CD4-positive, alpha-beta memory T cell (primary cell): ENCODE results near the gene POLR2E. TPM values are rescaled to one million over a fixed set of nuclear protein-coding genes. Genes with fewer than 3 reads are reported as not detected.
A peak's percentile ranks its signal among the peaks of the same experiment; 100 is the strongest.

ENCODE experiments used
- CTCF ChIA-PET: fragments of 350-600 bp; sonication (Branson Sonifier 250); formaldehyde crosslinking; loops from one replicate; lab custom pipeline; 2021; ENCODE audit warnings: inconsistent platforms; ENCODE audit not compliant: partially characterized antibody; lab: Charles Lee
- POLR2A ChIA-PET: fragments of 350-600 bp; sonication (Branson Sonifier 250); formaldehyde crosslinking; loops from one replicate; lab custom pipeline; 2021; ENCODE audit not compliant: partially characterized antibody; lab: Charles Lee
- DNase-seq, 5 donors: peaks; one replicate each; pipeline versions ENCODE4 v3.0.0 to v3.0.0-alpha.2; 2020 to 2022; ENCODE audit warnings: mixed read lengths in 1 of 5
- H3K27ac ChIP-seq: one replicate; pipeline ENCODE4 v1.7.0; 2013; ENCODE audit warnings: low read depth, low read length
- H3K27me3 ChIP-seq: 2 replicates; pipeline ENCODE4 v1.7.0; 2013; ENCODE audit warnings: mild to moderate bottlenecking, low read length, moderate library complexity; ENCODE audit not compliant: insufficient read depth
- H3K36me3 ChIP-seq: 2 replicates; pipeline ENCODE4 v1.7.0; 2013; ENCODE audit warnings: mild to moderate bottlenecking, low read length, moderate library complexity; ENCODE audit not compliant: insufficient read depth
- H3K4me1 ChIP-seq: 2 replicates; pipeline ENCODE4 v1.7.0; 2013; ENCODE audit warnings: mild to moderate bottlenecking, low read length, moderate library complexity; ENCODE audit not compliant: insufficient read depth
- H3K4me3 ChIP-seq, 2 donors: one replicate each; pipeline ENCODE4 v1.7.0; 2013; ENCODE audit warnings: low read length in 2 of 2, mild to moderate bottlenecking in 1 of 2
- H3K9me3 ChIP-seq, 2 donors: one replicate each; pipeline ENCODE4 v1.7.0; 2013; ENCODE audit warnings: low read length in 2 of 2, control low read depth in 1 of 2; ENCODE audit not compliant: control insufficient read depth in 1 of 2
- H3K27ac Mint-ChIP-seq, 7 donors: one replicate each; pipeline ENCODE4 v1.8.0; 2020 to 2021; ENCODE audit warnings: mixed read lengths in 7 of 7, mild to moderate bottlenecking in 6 of 7, inconsistent platforms in 3 of 7, moderate library complexity in 3 of 7
- H3K27me3 Mint-ChIP-seq, 2 donors: one replicate each; pipeline ENCODE4 v1.8.0; 2020 to 2021; ENCODE audit warnings: mixed read lengths in 2 of 2
- H3K36me3 Mint-ChIP-seq, 2 donors: one replicate each; pipeline ENCODE4 v1.8.0; 2020 to 2021; ENCODE audit warnings: mixed read lengths in 2 of 2, inconsistent platforms in 1 of 2, mild to moderate bottlenecking in 1 of 2
- H3K4me1 Mint-ChIP-seq, 4 donors: one replicate each; pipeline ENCODE4 v1.8.0; 2020 to 2021; ENCODE audit warnings: mixed read lengths in 4 of 4, mild to moderate bottlenecking in 1 of 4
- H3K4me3 Mint-ChIP-seq, 8 donors: one replicate each; pipeline ENCODE4 v1.8.0; 2020 to 2021; ENCODE audit warnings: mixed read lengths in 8 of 8, mild to moderate bottlenecking in 7 of 8, moderate library complexity in 6 of 8, inconsistent platforms in 3 of 8
- H3K9me3 Mint-ChIP-seq, 8 donors: one replicate each; pipeline ENCODE4 v1.8.0; 2020 to 2021; ENCODE audit warnings: mixed read lengths in 8 of 8, mild to moderate bottlenecking in 5 of 8, inconsistent platforms in 3 of 8, moderate library complexity in 1 of 8
- intact Hi-C: fragments of 100-400 bp; cut with micrococcal nuclease; formaldehyde crosslinking; loops from one replicate; pipeline ENCODE4 v1.15.1; 2023
- polyA plus RNA-seq, 2 donors: library from polyadenylated mRNA; unstranded; fragments of 300-500 nt; fragmentation: Illumina TruSeq; gene quantifications; one replicate each; pipeline ENCODE4 v1.2.3, GENCODE V29; 2021
- total RNA-seq, 2 experiments: library from RNA; stranded (reverse); gene quantifications; one replicate each; pipeline ENCODE4 v1.2.3, GENCODE V29; 2021

POLR2E gene
- total and polyA plus RNA-seq, 4 experiments from 2014 or later: 76.0 to 197 (median 124) TPM

- CTCF ChIA-PET: no interaction called here
- peaks cover 0 to 6% (median 0%) of the 10 kb centered on the region in 8 donors for H3K9me3 Mint-ChIP-seq
- H3K4me1 ChIP-seq: peaks cover 15% of the 10 kb centered on the region
- POLR2A ChIA-PET: interaction anchor here (1.0 to 47.8 kb wide), 3 partner anchors 13 to 45 kb away, joined by 3 to 3893 read pairs (median 5); partner anchors contain the start of genes ABCA7, ARHGAP45 and POLR2E
- H3K27ac Mint-ChIP-seq: peak overlapping the region in 1 of 7 donors; percentile 78
- no peak overlapping the region for H3K4me3 Mint-ChIP-seq
- H3K27ac ChIP-seq: no peak overlapping the region
- intact Hi-C loops: no loop called here
- no peak overlapping the region for H3K4me3 ChIP-seq
- peaks cover 4 to 18% (median 11%) of the 10 kb centered on the region in 4 donors for H3K4me1 Mint-ChIP-seq
- no peaks in the 10 kb centered on the region for H3K27me3 ChIP-seq
- no peaks in the 10 kb centered on the region for H3K27me3 Mint-ChIP-seq
- no peak for DNase-seq
- peaks cover 0 to 17% of the 10 kb centered on the region in 2 donors for H3K36me3 Mint-ChIP-seq
- H3K9me3 ChIP-seq: no peaks in the 10 kb centered on the region
- peaks cover 16% of the 10 kb centered on the region for H3K36me3 ChIP-seq
These were observed 12.6 kb upstream of the POLR2E start for GRCh38 chr19:1107661-1108261.

GRCh38 chr19:1106841-1107660 lies 11.9 kb upstream of the POLR2E start:
- intact Hi-C loops: no loop called here
- H3K36me3 Mint-ChIP-seq: peaks cover 0 to 16% of the 10 kb centered on the region in 2 donors
- peak overlapping the region in 4 of 7 donors; percentile 37 to 88 (median 76) for H3K27ac Mint-ChIP-seq

GRCh38 chr19:1105873-1106840 lies 11.0 kb upstream of the POLR2E start:
- Histone ChIP-seq H3K36me3 (peaks cover 14% of the 10 kb centered on the region), H3K4me3 (no peak overlapping the region), H3K27me3 (no peaks in the 10 kb centered on the region), H3K9me3 (no peaks in the 10 kb centered on the region), H3K27ac (no peak overlapping the region), H3K4me1 (peaks cover 31% of the 10 kb centered on the region)
- intact Hi-C loops: no loop called here
- CTCF ChIA-PET: interaction anchor here (1.7 kb wide), 1 partner anchor 41 kb away, joined by 4 read pairs; no protein-coding TSS in a partner anchor
- DNase-seq: peak in 1 of 5 donors; percentile 41
- POLR2A ChIA-PET: interaction anchor here (0.9 to 47.8 kb wide), 7 partner anchors 9 to 88 kb away, joined by 3 to 3893 read pairs (median 6); partner anchors contain the start of genes ABCA7, ARHGAP45 and CNN2
- Mint-ChIP-seq H3K4me3 (peak overlapping the region; percentile 35 to 78 (median 67)), H3K4me1 (peaks cover 12 to 34% (median 24%) of the 10 kb centered on the region in 4 donors), H3K9me3 (peaks cover 0 to 6% (median 0%) of the 10 kb centered on the region in 8 donors), H3K36me3 (peaks cover 0 to 16% of the 10 kb centered on the region in 2 donors), H3K27me3 (no peaks in the 10 kb centered on the region), H3K27ac (peak overlapping the region; percentile 42 to 91 (median 48))

More at GRCh38 chr19:1106841-1107660, 11.9 kb upstream of the POLR2E start:
- peak in 2 of 5 donors; percentile 12 to 44 for DNase-seq
- peak overlapping the region in 4 of 8 donors; percentile 10 to 75 (median 40) for H3K4me3 Mint-ChIP-seq
- ChIA-PET CTCF (interaction anchor here (1.7 kb wide), 1 partner anchor 42 kb away, joined by 4 read pairs; no protein-coding TSS in a partner anchor), POLR2A (interaction anchor here (1.1 to 47.8 kb wide), 4 partner anchors 24 to 87 kb away, joined by 4 to 3893 read pairs (median 8); partner anchors contain the start of genes ABCA7 and ARHGAP45)
- H3K4me3 ChIP-seq: no peak overlapping the region
- H3K27me3 ChIP-seq: no peaks in the 10 kb centered on the region
- no peak overlapping the region for H3K27ac ChIP-seq
- H3K9me3 ChIP-seq: no peaks in the 10 kb centered on the region
- H3K4me1 ChIP-seq: peaks cover 22% of the 10 kb centered on the region
- H3K27me3 Mint-ChIP-seq: no peaks in the 10 kb centered on the region
- peaks cover 8 to 25% (median 16%) of the 10 kb centered on the region in 4 donors for H3K4me1 Mint-ChIP-seq
- peaks cover 0 to 6% (median 0%) of the 10 kb centered on the region in 8 donors for H3K9me3 Mint-ChIP-seq
- peaks cover 16% of the 10 kb centered on the region for H3K36me3 ChIP-seq

- Histone ChIP-seq H3K27ac (peak overlapping the region; percentile 96), H3K36me3 (peaks cover 7% of the 10 kb centered on the region), H3K4me1 (peaks cover 32% of the 10 kb centered on the region), H3K9me3 (no peaks in the 10 kb centered on the region), H3K27me3 (no peaks in the 10 kb centered on the region), H3K4me3 (peak overlapping the region; percentile 36 to 76)
- POLR2A ChIA-PET: interaction anchor here (0.6 to 47.8 kb wide), 12 partner anchors 8 to 164 kb away, joined by 3 to 3893 read pairs (median 6); partner anchors contain the start of genes ABCA7, ARHGAP45, CIRBP and CNN2
- peaks cover 0 to 6% (median 0%) of the 10 kb centered on the region in 8 donors for H3K9me3 Mint-ChIP-seq
- peaks cover 12 to 38% (median 25%) of the 10 kb centered on the region in 4 donors for H3K4me1 Mint-ChIP-seq
- no peaks in the 10 kb centered on the region for H3K27me3 Mint-ChIP-seq
- DNase-seq: peak in 1 of 5 donors; percentile 56
- intact Hi-C loops: no loop called here
- H3K27ac Mint-ChIP-seq: peak overlapping the region; percentile 27 to 91 (median 78)
- CTCF ChIA-PET: interaction anchor here (1.0 to 1.7 kb wide), 2 partner anchors 40 to 47 kb away, joined by 3 to 4 read pairs; no protein-coding TSS in a partner anchor
- H3K4me3 Mint-ChIP-seq: peak overlapping the region; percentile 57 to 85 (median 74)
- H3K36me3 Mint-ChIP-seq: peaks cover 0 to 13% of the 10 kb centered on the region in 2 donors
These were observed 10.1 kb upstream of the POLR2E start for GRCh38 chr19:1105008-1105872.

GRCh38 chr19:1104311-1105007 lies 9.3 kb upstream of the POLR2E start:
- Histone ChIP-seq H3K27ac (peak overlapping the region; percentile 96), H3K4me1 (peaks cover 36% of the 10 kb centered on the region), H3K4me3 (peak overlapping the region; percentile 36 to 76), H3K27me3 (no peaks in the 10 kb centered on the region), H3K36me3 (peaks cover 7% of the 10 kb centered on the region), H3K9me3 (no peaks in the 10 kb centered on the region)
- Mint-ChIP-seq H3K27me3 (no peaks in the 10 kb centered on the region), H3K27ac (peak overlapping the region in 5 of 7 donors; percentile 52 to 87 (median 78)), H3K9me3 (peaks cover 0 to 6% (median 0%) of the 10 kb centered on the region in 8 donors), H3K4me3 (peak overlapping the region; percentile 57 to 85 (median 74)), H3K4me1 (peaks cover 14 to 44% (median 30%) of the 10 kb centered on the region in 4 donors), H3K36me3 (peaks cover 0 to 10% of the 10 kb centered on the region in 2 donors)
- DNase-seq: peak; percentile 68 to 80 (median 71)
- intact Hi-C loops: loop anchor here (5.0 kb wide), 1 partner anchor 68 kb away; the partner anchor contains the start of gene SBNO2
- CTCF ChIA-PET: interaction anchor here (1.0 kb wide), 1 partner anchor 47 kb away, joined by 3 read pairs; no protein-coding TSS in a partner anchor
- POLR2A ChIA-PET: interaction anchor here (0.6 to 47.8 kb wide), 19 partner anchors 8 to 165 kb away, joined by 3 to 3893 read pairs (median 4); partner anchors contain the start of genes ABCA7, ARHGAP45, CIRBP and CNN2
